Naive thymus-derived CD8-positive, alpha-beta T cell (primary cell): Measurements from ENCODE around the gene ADCY10. TPM values are rescaled to one million over a fixed set of nuclear protein-coding genes. Genes with fewer than 3 reads are reported as not detected.

Experiments
- ATAC-seq, 2 donors: fragments of 150-1000 bp; cut with Tn5 transposase in 1 of 2; sonication (Bioruptor Pico), chemical (Tn5 transposase) in 1 of 2; 1 replicate in 1 of 2; 2 replicates in 1 of 2; pipeline ENCODE4 v1.10.0; 2021; ENCODE audit warnings: mild to moderate bottlenecking in 2 of 2, moderate library complexity in 2 of 2
- POLR2A ChIA-PET: fragments of 350-600 bp; sonication (Branson Sonifier 250); formaldehyde crosslinking; loops from one replicate; lab custom pipeline; 2021; ENCODE audit warnings: antibody characterized with exemption; lab: Charles Lee
- DNase-seq, 10 donors: peaks; one replicate each; pipeline versions ENCODE4 v3.0.0 to v3.0.0-alpha.2; 2020 to 2022
- H3K27ac Mint-ChIP-seq, 10 donors: one replicate each; pipeline ENCODE4 v1.8.0; 2020 to 2022; ENCODE audit warnings: mild to moderate bottlenecking in 10 of 10, mixed read lengths in 10 of 10, moderate library complexity in 4 of 10, inconsistent platforms in 1 of 10
- H3K27me3 Mint-ChIP-seq, 5 donors: one replicate each; pipeline ENCODE4 v1.8.0; 2021 to 2022; ENCODE audit warnings: mixed read lengths in 5 of 5
- H3K36me3 Mint-ChIP-seq, 3 donors: one replicate each; pipeline ENCODE4 v1.8.0; 2020 to 2022; ENCODE audit warnings: mixed read lengths in 3 of 3, mild to moderate bottlenecking in 2 of 3, inconsistent platforms in 1 of 3
- H3K4me1 Mint-ChIP-seq, 4 donors: one replicate each; pipeline ENCODE4 v1.8.0; 2021 to 2022; ENCODE audit warnings: mixed read lengths in 4 of 4
- H3K4me3 Mint-ChIP-seq, 10 donors: one replicate each; pipeline ENCODE4 v1.8.0; 2020 to 2022; ENCODE audit warnings: mild to moderate bottlenecking in 10 of 10, mixed read lengths in 10 of 10, moderate library complexity in 6 of 10, inconsistent platforms in 1 of 10
- H3K9me3 Mint-ChIP-seq, 9 donors: one replicate each; pipeline ENCODE4 v1.8.0; 2020 to 2022; ENCODE audit warnings: mixed read lengths in 9 of 9, mild to moderate bottlenecking in 3 of 9, inconsistent platforms in 1 of 9, moderate library complexity in 1 of 9
- polyA plus RNA-seq, 3 donors: library from polyadenylated mRNA; unstranded; fragments of 300-500 nt; fragmentation: Illumina TruSeq; gene quantifications; one replicate each; pipeline ENCODE4 v1.2.3, GENCODE V29; 2021
- total RNA-seq, 8 experiments: library from RNA in 2 of 8; stranded (reverse) in 2 of 8; gene quantifications; one replicate each; pipeline ENCODE4 v1.2.3 and lab custom pipeline; 2021 to 2026

ADCY10 gene, protein sequence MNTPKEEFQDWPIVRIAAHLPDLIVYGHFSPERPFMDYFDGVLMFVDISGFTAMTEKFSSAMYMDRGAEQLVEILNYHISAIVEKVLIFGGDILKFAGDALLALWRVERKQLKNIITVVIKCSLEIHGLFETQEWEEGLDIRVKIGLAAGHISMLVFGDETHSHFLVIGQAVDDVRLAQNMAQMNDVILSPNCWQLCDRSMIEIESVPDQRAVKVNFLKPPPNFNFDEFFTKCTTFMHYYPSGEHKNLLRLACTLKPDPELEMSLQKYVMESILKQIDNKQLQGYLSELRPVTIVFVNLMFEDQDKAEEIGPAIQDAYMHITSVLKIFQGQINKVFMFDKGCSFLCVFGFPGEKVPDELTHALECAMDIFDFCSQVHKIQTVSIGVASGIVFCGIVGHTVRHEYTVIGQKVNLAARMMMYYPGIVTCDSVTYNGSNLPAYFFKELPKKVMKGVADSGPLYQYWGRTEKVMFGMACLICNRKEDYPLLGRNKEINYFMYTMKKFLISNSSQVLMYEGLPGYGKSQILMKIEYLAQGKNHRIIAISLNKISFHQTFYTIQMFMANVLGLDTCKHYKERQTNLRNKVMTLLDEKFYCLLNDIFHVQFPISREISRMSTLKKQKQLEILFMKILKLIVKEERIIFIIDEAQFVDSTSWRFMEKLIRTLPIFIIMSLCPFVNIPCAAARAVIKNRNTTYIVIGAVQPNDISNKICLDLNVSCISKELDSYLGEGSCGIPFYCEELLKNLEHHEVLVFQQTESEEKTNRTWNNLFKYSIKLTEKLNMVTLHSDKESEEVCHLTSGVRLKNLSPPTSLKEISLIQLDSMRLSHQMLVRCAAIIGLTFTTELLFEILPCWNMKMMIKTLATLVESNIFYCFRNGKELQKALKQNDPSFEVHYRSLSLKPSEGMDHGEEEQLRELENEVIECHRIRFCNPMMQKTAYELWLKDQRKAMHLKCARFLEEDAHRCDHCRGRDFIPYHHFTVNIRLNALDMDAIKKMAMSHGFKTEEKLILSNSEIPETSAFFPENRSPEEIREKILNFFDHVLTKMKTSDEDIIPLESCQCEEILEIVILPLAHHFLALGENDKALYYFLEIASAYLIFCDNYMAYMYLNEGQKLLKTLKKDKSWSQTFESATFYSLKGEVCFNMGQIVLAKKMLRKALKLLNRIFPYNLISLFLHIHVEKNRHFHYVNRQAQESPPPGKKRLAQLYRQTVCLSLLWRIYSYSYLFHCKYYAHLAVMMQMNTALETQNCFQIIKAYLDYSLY (N-terminal part only)
- 1 to 10 TPM in 1 of 2 experiments, under 1 TPM in 1; 0.41 to 1.1 TPM for total RNA-seq
- polyA plus RNA-seq, result not detected
- 0 to 1.3 (median 0.38) reads per million in 6 experiments for total RNA-seq (lab: John Stamatoyannopoulos, UW)

DNA sequence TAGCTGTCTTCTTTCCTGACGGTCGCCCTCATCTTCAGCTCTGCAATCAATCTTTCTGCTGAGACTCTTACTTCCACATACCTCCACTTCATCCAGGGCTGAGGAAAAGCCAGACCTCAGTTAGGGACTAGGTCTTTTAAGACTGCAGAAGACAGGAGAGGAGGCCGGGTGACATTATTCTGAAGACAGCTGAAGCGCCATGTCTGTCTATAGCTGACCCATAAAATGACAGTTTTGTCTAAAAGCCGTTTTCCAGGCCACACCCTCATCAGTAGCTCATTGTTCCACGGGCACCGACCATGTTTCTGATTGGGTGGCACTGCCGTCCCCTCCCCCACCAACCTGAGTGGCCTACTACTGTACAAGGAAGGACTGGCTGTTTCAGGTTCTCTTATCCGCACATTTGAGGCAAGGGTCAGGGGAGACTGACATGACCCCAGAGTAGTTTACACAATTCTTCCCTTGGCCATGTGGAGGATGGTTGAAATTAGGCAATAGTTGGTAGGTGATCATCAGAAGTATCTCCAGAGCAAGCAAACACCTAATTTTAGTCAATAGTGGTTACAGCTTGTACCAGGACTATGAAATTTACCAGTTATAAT lies at the start of gene ADCY10:
Gene ADCY10, minus strand, starts transcription at position 240 of the 602 bp plus-strand sequence. CDS start 8,994 bp downstream, outside the sequence.
- Mint-ChIP-seq H3K27me3 (no peaks in the 10 kb centered on the region), H3K4me1 (peaks cover 0 to 1% (median 0%) of the 10 kb centered on the region in 4 donors), H3K9me3 (peaks cover 0 to 14% (median 8%) of the 10 kb centered on the region in 9 donors), H3K36me3 (peaks cover 10 to 36% (median 11%) of the 10 kb centered on the region in 3 donors), H3K4me3 (no peak within 1 kb of the TSS), H3K27ac (peak within 1 kb of the TSS in 1 of 10 donors; percentile 32)
- ATAC-seq (peak in 1 of 2 donors; percentile 21), DNase-seq (no peak)
- POLR2A ChIA-PET, result no interaction called here

GRCh38 chr1:167957710-167958109 lies 43.8 kb upstream of the ADCY10 start:
- ATAC-seq (no peak), DNase-seq (no peak)
- peaks cover 5 to 17% (median 11%) of the 10 kb centered on the region in 4 donors for H3K4me1 Mint-ChIP-seq
- no peak overlapping the region for H3K4me3 Mint-ChIP-seq
- H3K27ac Mint-ChIP-seq, result no peak overlapping the region
- POLR2A ChIA-PET, result no interaction called here
- no peaks in the 10 kb centered on the region for H3K27me3 Mint-ChIP-seq
- peaks cover 4 to 64% (median 32%) of the 10 kb centered on the region in 3 donors for H3K36me3 Mint-ChIP-seq
- H3K9me3 Mint-ChIP-seq, result no peaks in the 10 kb centered on the region

GRCh38 chr1:167955915-167956314 lies 42.0 kb upstream of the ADCY10 start:
- ATAC-seq, result no peak
- peaks cover 6 to 15% (median 12%) of the 10 kb centered on the region in 4 donors for H3K4me1 Mint-ChIP-seq
- H3K4me3 Mint-ChIP-seq, result no peak overlapping the region
- no peaks in the 10 kb centered on the region for H3K9me3 Mint-ChIP-seq
- no peak overlapping the region for H3K27ac Mint-ChIP-seq
- H3K36me3 Mint-ChIP-seq, result peaks cover 8 to 64% (median 36%) of the 10 kb centered on the region in 3 donors
- POLR2A ChIA-PET, result interaction anchor here (0.7 to 1.1 kb wide), 2 partner anchors 194 to 1838 kb away, joined by 3 to 6 read pairs; no protein-coding TSS in a partner anchor
- H3K27me3 Mint-ChIP-seq, result no peaks in the 10 kb centered on the region
- no peak for DNase-seq

DNA sequence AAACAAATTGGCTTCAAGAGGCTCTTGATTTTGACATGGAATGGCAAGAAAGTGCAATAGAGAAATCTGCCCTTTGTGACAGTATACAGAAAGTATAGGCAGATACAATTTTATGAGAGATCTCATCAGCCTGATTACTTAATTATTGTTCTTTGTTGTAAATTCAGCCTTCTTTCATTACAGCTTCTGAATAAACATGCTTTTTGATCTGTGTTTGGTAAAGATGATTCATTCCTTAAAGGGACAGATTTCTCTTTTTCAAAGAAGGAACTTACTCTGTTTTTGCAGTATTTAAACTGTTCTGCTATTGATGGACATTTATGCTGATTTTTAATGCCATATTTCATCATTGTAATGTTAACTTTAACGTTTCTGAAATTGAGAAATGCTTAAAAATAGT lies 36.6 kb upstream of the ADCY10 start:
- peaks cover 21 to 43% (median 40%) of the 10 kb centered on the region in 4 donors for H3K4me1 Mint-ChIP-seq
- ATAC-seq (no peak), DNase-seq (no peak)
- peaks cover 8 to 47% (median 27%) of the 10 kb centered on the region in 3 donors for H3K36me3 Mint-ChIP-seq
- H3K27ac Mint-ChIP-seq, result peak overlapping the region in 1 of 10 donors; percentile 38
- no peaks in the 10 kb centered on the region for H3K9me3 Mint-ChIP-seq
- H3K4me3 Mint-ChIP-seq, result peak overlapping the region in 1 of 10 donors; percentile 4
- H3K27me3 Mint-ChIP-seq, result no peaks in the 10 kb centered on the region
- POLR2A ChIA-PET, result no interaction called here

- H3K36me3 Mint-ChIP-seq, result peaks cover 8 to 40% (median 24%) of the 10 kb centered on the region in 3 donors
- POLR2A ChIA-PET, result no interaction called here
- H3K9me3 Mint-ChIP-seq, result peaks cover 0 to 2% (median 0%) of the 10 kb centered on the region in 9 donors
- DNase-seq (no peak), ATAC-seq (no peak)
- H3K4me1 Mint-ChIP-seq, result peaks cover 26 to 49% (median 45%) of the 10 kb centered on the region in 4 donors
- H3K27me3 Mint-ChIP-seq, result no peaks in the 10 kb centered on the region
- H3K4me3 Mint-ChIP-seq, result no peak overlapping the region
- no peak overlapping the region for H3K27ac Mint-ChIP-seq
Measured at GRCh38 chr1:167949785-167950184, 35.9 kb upstream of the ADCY10 start.

DNA sequence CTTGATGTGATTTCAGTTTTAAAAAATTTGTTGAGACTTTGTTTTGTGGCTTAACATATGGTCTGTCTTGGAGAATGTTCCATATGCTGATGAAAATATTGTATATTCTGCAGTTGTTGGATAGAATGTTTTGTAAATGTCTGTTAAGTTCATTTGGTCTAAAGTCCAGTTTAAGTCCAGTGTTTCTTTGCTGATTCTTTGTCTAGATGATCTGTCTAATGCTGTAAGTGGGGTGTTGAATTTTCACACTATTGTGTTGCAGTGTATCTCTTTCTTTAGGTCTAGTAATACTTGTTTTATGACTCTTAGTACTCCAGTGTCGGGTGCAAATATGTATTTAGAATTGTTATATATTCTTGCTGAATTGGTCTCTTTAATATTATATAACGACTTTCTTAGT lies 33.8 kb upstream of the ADCY10 start:
- Mint-ChIP-seq H3K27me3 (no peaks in the 10 kb centered on the region), H3K27ac (peak overlapping the region in 1 of 10 donors; percentile 76), H3K4me1 (peaks cover 32 to 55% (median 48%) of the 10 kb centered on the region in 4 donors), H3K9me3 (peaks cover 0 to 10% (median 0%) of the 10 kb centered on the region in 9 donors), H3K36me3 (peaks cover 4 to 36% (median 14%) of the 10 kb centered on the region in 3 donors), H3K4me3 (peak overlapping the region in 6 of 10 donors; percentile 4 to 33 (median 12))
- DNase-seq, result no peak
- POLR2A ChIA-PET, result no interaction called here
- ATAC-seq, result no peak

GRCh38 chr1:167943541-167943940 lies 29.6 kb upstream of the ADCY10 start:
- Mint-ChIP-seq H3K4me1 (peaks cover 27 to 46% (median 43%) of the 10 kb centered on the region in 4 donors), H3K27me3 (no peaks in the 10 kb centered on the region), H3K4me3 (no peak overlapping the region), H3K27ac (peak overlapping the region in 2 of 10 donors; percentile 3 to 36), H3K9me3 (peaks cover 0 to 10% (median 0%) of the 10 kb centered on the region in 9 donors), H3K36me3 (peaks cover 0 to 19% (median 10%) of the 10 kb centered on the region in 3 donors)
- ATAC-seq, result no peak
- POLR2A ChIA-PET, result no interaction called here
- no peak for DNase-seq

GRCh38 chr1:167940264-167940663 lies 26.3 kb upstream of the ADCY10 start:
- Mint-ChIP-seq H3K4me1 (peaks cover 21 to 38% (median 28%) of the 10 kb centered on the region in 4 donors), H3K4me3 (no peak overlapping the region), H3K27ac (no peak overlapping the region), H3K9me3 (peaks cover 0 to 10% (median 0%) of the 10 kb centered on the region in 9 donors), H3K27me3 (no peaks in the 10 kb centered on the region), H3K36me3 (peaks cover 5 to 19% (median 9%) of the 10 kb centered on the region in 3 donors)
- DNase-seq (no peak), ATAC-seq (no peak)
- POLR2A ChIA-PET, result no interaction called here

GRCh38 chr1:167938080-167938636 lies 24.2 kb upstream of the ADCY10 start:
- Mint-ChIP-seq H3K4me3 (peak overlapping the region; percentile 82 to 99 (median 94)), H3K4me1 (peaks cover 20 to 52% (median 38%) of the 10 kb centered on the region in 4 donors), H3K27me3 (no peaks in the 10 kb centered on the region), H3K36me3 (peaks cover 5 to 8% (median 5%) of the 10 kb centered on the region in 3 donors), H3K9me3 (no peaks in the 10 kb centered on the region), H3K27ac (peak overlapping the region in 9 of 10 donors; percentile 58 to 100 (median 97))
- POLR2A ChIA-PET, result no interaction called here
- ATAC-seq, result no peak
- DNase-seq, result no peak

DNA sequence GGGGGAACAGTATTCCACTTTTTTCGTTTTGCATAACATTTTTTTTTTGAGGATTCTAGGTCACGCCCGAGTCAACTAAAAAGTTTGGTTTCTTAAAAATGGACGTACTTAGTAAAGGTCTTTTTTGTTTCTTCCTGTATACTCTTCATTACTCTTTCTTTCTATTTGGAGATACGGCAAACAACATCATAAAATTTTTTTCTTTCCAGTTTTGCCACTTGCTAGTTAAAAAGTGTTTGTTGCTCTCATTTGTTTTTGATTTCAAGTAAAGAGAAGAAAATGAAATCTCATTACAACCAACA lies 23.7 kb upstream of the ADCY10 start:
- DNase-seq (no peak), ATAC-seq (no peak)
- Mint-ChIP-seq H3K4me1 (peaks cover 20 to 57% (median 40%) of the 10 kb centered on the region in 4 donors), H3K4me3 (peak overlapping the region; percentile 82 to 99 (median 94)), H3K36me3 (peaks cover 5 to 7% (median 5%) of the 10 kb centered on the region in 3 donors), H3K27ac (peak overlapping the region; percentile 93 to 100 (median 98)), H3K9me3 (no peaks in the 10 kb centered on the region), H3K27me3 (no peaks in the 10 kb centered on the region)
- POLR2A ChIA-PET, result interaction anchor here (1.4 to 2.4 kb wide), 2 partner anchors 382 to 718 kb away, joined by 4 to 11 read pairs; partner anchors contain the start of gene POU2F1
